GM13976 (cell line): ENCODE results near the gene FCRL5.
A peak's percentile ranks its signal among the peaks of the same experiment; 100 is the strongest.
"Not testable (repeated sequence)": the region's sequence is repeated elsewhere in the genome, so short reads cannot be mapped to it uniquely, and the experiment has no call there.

Experiments
- DNase-seq: peaks from one replicate; pipeline ENCODE4 v3.0.0; 2012; ENCODE audit warnings: low spot score
- CTCF ChIP-seq: IDR thresholded peaks from 2 replicates; pipeline ENCODE4 v1.5.1; 2012; ENCODE audit warnings: borderline replicate concordance, mild to moderate bottlenecking; ENCODE audit not compliant: insufficient read depth; ENCODE audit errors: extremely low read depth, missing control alignments, control extremely low read depth
- in situ Hi-C: fragments of 300-500 bp; cut with MboI; formaldehyde crosslinking; loops from one replicate; pipeline ENCODE4 v1.12.0; 2022; ENCODE audit warnings: low sequenced_read_pairs, mixed read lengths, inconsistent platforms; ENCODE audit not compliant: unreplicated experiment

Gene FCRL5

GRCh38 chr1:157562515-157562914 is 10.2 kb upstream of the FCRL5 start:
- in situ Hi-C loops: no loop called here
- peak; percentile 29 for DNase-seq
- no peak for TF ChIP-seq CTCF

GRCh38 chr1:157558119-157558518 is 5.8 kb upstream of the FCRL5 start:
- DNase-seq: no peak
- in situ Hi-C loops: no loop called here
- no peak for TF ChIP-seq CTCF

GRCh38 chr1:157548081-157548480 is 4.2 kb downstream of the FCRL5 start:
- in situ Hi-C loops, DNase-seq: not testable (repeated sequence)

GRCh38 chr1:157542676-157543075 is 9.6 kb downstream of the FCRL5 start:
- in situ Hi-C loops: no loop called here
- TF ChIP-seq CTCF: no peak
- DNase-seq: no peak

GRCh38 chr1:157540852-157541251 is 11.5 kb downstream of the FCRL5 start:
- no peak for TF ChIP-seq CTCF
- DNase-seq: no peak
- in situ Hi-C loops: no loop called here

GRCh38 chr1:157540160-157540748 is 12.1 kb downstream of the FCRL5 start:
- in situ Hi-C loops: no loop called here
- no peak for TF ChIP-seq CTCF
- DNase-seq: no peak

GRCh38 chr1:157539568-157539967 is 12.7 kb downstream of the FCRL5 start:
- TF ChIP-seq CTCF: no peak
- in situ Hi-C loops: no loop called here
- no peak for DNase-seq
